ENCODE results near the gene NT5C1B. TPM values are rescaled to one million over a fixed set of nuclear protein-coding genes. Genes with fewer than 3 reads are reported as not detected.

Gene NT5C1B
- polyA plus RNA-seq, 1 donor from 2014 or later = not detected

DNA sequence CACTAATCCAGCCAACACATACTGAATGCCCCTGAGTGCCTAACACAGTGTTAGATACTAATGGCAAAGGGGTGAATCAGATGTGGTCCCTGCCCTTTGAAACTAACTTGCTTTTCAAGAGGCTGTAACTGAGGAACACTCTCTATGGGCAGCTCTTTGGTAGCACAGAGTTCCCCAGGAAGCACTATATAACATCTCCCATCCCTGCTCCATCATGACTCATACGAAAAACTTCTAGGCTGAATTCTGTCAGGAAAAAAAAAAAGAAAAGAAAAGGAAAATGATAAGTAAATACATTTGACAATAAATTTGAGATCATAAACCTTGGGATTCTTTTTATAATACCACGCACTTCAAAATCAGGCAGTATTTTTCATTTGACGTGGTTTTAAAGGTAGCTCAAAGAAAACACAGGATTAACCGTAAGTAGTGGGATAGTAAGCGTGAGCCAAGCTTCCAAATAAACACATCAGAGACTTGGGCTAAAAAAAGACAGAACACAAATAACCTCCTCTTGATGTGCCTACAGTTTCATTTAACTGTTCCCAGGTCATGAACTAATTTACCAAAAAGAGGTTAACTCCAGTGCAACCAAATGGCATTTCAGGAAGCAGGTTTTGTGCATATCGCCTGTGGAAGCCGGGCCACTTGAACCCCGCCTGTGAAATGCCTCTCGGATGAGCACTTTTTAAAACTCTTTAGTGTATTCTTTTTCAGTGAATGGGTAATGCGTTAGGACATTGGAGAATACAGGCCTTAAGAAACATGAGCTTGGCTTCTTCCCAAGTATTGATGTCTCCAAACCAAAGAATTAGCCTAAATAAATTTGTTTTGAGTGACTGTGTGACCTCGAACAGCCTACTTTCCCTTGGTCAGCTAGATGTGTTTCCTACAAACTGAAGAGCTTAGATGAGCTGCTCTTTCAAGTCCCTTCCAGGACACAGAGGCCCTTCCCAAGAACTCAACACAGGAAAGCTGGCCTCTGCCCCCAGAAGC is 71.0 kb downstream of the NT5C1B start:
- Histone ChIP-seq H2AFZ (ENCODE audit: low read depth, low read length) (no peak overlapping the region), H3K27ac (ENCODE audit: low read length) (no peak overlapping the region), H3K9me2 (ENCODE audit: insufficient read depth, low read length) (no peaks in the 10 kb centered on the region), H3K27me3 (ENCODE audit: insufficient read depth, low read depth, low read length) (no peaks in the 10 kb centered on the region), H3K4me3 (ENCODE audit: low read length) (no peak overlapping the region), H3K79me2 (replicated peaks; ENCODE audit: insufficient read depth, low read length) (no peaks in the 10 kb centered on the region), H3K36me3 (ENCODE audit: insufficient read depth, low read length) (no peaks in the 10 kb centered on the region), H3K4me2 (ENCODE audit: low read length) (no peak overlapping the region), H3K9me3 (ENCODE audit: low read length) (no peaks in the 10 kb centered on the region), H3F3A (ENCODE audit: insufficient read depth, low read length, poor library complexity, severe bottlenecking) (no peaks in the 10 kb centered on the region), H3K9ac (ENCODE audit: low read length) (no peak overlapping the region), H4K20me1 (ENCODE audit: insufficient read depth) (no peaks in the 10 kb centered on the region)
- TF ChIP-seq POLR2AphosphoS5 (IDR thresholded peaks at IDR 0.05) = no peak
- TF ChIP-seq SMC3 (conservative IDR thresholded peaks at IDR 0.05; ENCODE audit: poor library complexity) = no peak
- TF ChIP-seq EZH2 (IDR thresholded peaks at IDR 0.05; ENCODE audit: borderline replicate concordance, insufficient read depth, low read length, poor library complexity, severe bottlenecking) = no peak
- TF ChIP-seq EP300 (conservative IDR thresholded peaks at IDR 0.05; ENCODE audit: poor library complexity, severe bottlenecking) = no peak
- TF ChIP-seq, protein P1, sequence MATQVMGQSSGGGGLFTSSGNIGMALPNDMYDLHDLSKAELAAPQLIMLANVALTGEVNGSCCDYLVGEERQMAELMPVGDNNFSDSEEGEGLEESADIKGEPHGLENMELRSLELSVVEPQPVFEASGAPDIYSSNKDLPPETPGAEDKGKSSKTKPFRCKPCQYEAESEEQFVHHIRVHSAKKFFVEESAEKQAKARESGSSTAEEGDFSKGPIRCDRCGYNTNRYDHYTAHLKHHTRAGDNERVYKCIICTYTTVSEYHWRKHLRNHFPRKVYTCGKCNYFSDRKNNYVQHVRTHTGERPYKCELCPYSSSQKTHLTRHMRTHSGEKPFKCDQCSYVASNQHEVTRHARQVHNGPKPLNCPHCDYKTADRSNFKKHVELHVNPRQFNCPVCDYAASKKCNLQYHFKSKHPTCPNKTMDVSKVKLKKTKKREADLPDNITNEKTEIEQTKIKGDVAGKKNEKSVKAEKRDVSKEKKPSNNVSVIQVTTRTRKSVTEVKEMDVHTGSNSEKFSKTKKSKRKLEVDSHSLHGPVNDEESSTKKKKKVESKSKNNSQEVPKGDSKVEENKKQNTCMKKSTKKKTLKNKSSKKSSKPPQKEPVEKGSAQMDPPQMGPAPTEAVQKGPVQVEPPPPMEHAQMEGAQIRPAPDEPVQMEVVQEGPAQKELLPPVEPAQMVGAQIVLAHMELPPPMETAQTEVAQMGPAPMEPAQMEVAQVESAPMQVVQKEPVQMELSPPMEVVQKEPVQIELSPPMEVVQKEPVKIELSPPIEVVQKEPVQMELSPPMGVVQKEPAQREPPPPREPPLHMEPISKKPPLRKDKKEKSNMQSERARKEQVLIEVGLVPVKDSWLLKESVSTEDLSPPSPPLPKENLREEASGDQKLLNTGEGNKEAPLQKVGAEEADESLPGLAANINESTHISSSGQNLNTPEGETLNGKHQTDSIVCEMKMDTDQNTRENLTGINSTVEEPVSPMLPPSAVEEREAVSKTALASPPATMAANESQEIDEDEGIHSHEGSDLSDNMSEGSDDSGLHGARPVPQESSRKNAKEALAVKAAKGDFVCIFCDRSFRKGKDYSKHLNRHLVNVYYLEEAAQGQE (IDR thresholded peaks at IDR 0.05; ENCODE audit: borderline replicate concordance) = no peak
- TF ChIP-seq, protein P2, sequence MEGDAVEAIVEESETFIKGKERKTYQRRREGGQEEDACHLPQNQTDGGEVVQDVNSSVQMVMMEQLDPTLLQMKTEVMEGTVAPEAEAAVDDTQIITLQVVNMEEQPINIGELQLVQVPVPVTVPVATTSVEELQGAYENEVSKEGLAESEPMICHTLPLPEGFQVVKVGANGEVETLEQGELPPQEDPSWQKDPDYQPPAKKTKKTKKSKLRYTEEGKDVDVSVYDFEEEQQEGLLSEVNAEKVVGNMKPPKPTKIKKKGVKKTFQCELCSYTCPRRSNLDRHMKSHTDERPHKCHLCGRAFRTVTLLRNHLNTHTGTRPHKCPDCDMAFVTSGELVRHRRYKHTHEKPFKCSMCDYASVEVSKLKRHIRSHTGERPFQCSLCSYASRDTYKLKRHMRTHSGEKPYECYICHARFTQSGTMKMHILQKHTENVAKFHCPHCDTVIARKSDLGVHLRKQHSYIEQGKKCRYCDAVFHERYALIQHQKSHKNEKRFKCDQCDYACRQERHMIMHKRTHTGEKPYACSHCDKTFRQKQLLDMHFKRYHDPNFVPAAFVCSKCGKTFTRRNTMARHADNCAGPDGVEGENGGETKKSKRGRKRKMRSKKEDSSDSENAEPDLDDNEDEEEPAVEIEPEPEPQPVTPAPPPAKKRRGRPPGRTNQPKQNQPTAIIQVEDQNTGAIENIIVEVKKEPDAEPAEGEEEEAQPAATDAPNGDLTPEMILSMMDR (IDR thresholded peaks at IDR 0.05; ENCODE audit: poor library complexity, severe bottlenecking) = no peak
- TF ChIP-seq RAD21 (conservative IDR thresholded peaks at IDR 0.05) = no peak
- TF ChIP-seq TAF1 (IDR thresholded peaks at IDR 0.05; ENCODE audit: low read depth) = no peak
- TF ChIP-seq MXI1 (conservative IDR thresholded peaks at IDR 0.05; ENCODE audit: poor library complexity, severe bottlenecking) = no peak

DNA sequence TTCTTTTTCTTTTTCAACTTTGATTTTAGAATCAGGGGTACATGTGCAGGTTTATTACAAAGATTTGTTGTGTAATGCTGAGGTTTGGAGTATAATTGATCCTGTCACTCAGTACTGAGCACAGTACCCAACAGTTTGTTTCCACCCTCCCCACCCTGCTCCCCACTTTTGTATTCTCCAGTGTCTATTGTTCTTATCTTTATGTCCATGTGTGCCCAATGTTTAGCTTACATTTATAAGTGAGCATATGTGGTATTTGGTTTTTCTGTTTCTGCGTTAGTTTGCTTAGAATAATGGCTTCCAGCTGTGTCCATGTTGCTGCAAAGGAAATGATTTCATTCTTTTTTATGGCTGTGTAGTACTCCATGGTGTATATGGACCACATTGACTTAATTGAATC is 72.0 kb downstream of the NT5C1B start:
- no peak overlapping the region for H3K27ac ChIP-seq (ENCODE audit: low read length)

More for the DNA sequence above, 72.0 kb downstream of the NT5C1B start:
- H3K9me2 ChIP-seq (ENCODE audit: insufficient read depth, low read length) = no peaks in the 10 kb centered on the region
- H3K36me3 ChIP-seq (ENCODE audit: insufficient read depth, low read length) = no peaks in the 10 kb centered on the region
- H3K4me3 ChIP-seq (ENCODE audit: low read length) = no peak overlapping the region
- H3K27me3 ChIP-seq (ENCODE audit: insufficient read depth, low read depth, low read length) = no peaks in the 10 kb centered on the region
- no peaks in the 10 kb centered on the region for H3K9me3 ChIP-seq (ENCODE audit: low read length)
- no peak for TF ChIP-seq EZH2 (IDR thresholded peaks at IDR 0.05; ENCODE audit: borderline replicate concordance, insufficient read depth, low read length, poor library complexity, severe bottlenecking)
- TF ChIP-seq TAF1 (IDR thresholded peaks at IDR 0.05; ENCODE audit: low read depth) = no peak
- TF ChIP-seq POLR2AphosphoS5 (IDR thresholded peaks at IDR 0.05) = no peak
- TF ChIP-seq SMC3 (conservative IDR thresholded peaks at IDR 0.05; ENCODE audit: poor library complexity) = no peak
- no peak overlapping the region for H2AFZ ChIP-seq (ENCODE audit: low read depth, low read length)
- no peaks in the 10 kb centered on the region for H4K20me1 ChIP-seq (ENCODE audit: insufficient read depth)
- H3F3A ChIP-seq (ENCODE audit: insufficient read depth, low read length, poor library complexity, severe bottlenecking) = no peaks in the 10 kb centered on the region
- no peak overlapping the region for H3K9ac ChIP-seq (ENCODE audit: low read length)
- no peaks in the 10 kb centered on the region for H3K79me2 ChIP-seq (replicated peaks; ENCODE audit: insufficient read depth, low read length)
- H3K4me2 ChIP-seq (ENCODE audit: low read length) = no peak overlapping the region

All from neural cell (in vitro differentiated cells).